Natural killer cell (primary cell): ENCODE measurements around the gene MAU2. TPM values are rescaled to one million over a fixed set of nuclear protein-coding genes. Genes with fewer than 3 reads are reported as not detected.

Source experiments
- ATAC-seq, 3 donors: fragments of 150-1000 bp in 2 of 3; fragments of 200-7000 bp in 1 of 3; cut with Tn5 transposase; 1 replicate in 1 of 3; 2 replicates in 2 of 3; pipeline ENCODE4 v1.10.0; 2021; ENCODE audit warnings: mild to moderate bottlenecking in 2 of 3, moderate library complexity in 2 of 3
- DNase-seq, 2 donors: peaks; one replicate each; pipeline versions ENCODE4 v3.0.0 to v3.0.0-alpha.2; 2013 to 2021; ENCODE audit warnings: mixed read lengths in 1 of 2
- H3K27ac ChIP-seq: one replicate; pipeline ENCODE4 v1.5.1; 2013; ENCODE audit warnings: mild to moderate bottlenecking, low read length
- H3K27me3 ChIP-seq: one replicate; pipeline ENCODE4 v1.6.1; 2013; ENCODE audit warnings: low read length; ENCODE audit not compliant: control insufficient read depth, insufficient read depth
- H3K36me3 ChIP-seq: one replicate; pipeline ENCODE4 v1.6.1; 2013; ENCODE audit warnings: low read length; ENCODE audit not compliant: control insufficient read depth, insufficient read depth
- H3K4me1 ChIP-seq: one replicate; pipeline ENCODE4 v1.6.1; 2013; ENCODE audit warnings: low read length; ENCODE audit not compliant: control insufficient read depth, insufficient read depth
- H3K4me3 ChIP-seq: one replicate; pipeline ENCODE4 v1.5.1; 2013; ENCODE audit warnings: low read length
- H3K9me3 ChIP-seq: one replicate; pipeline ENCODE4 v1.6.1; 2013; ENCODE audit warnings: low read length; ENCODE audit not compliant: control insufficient read depth, insufficient read depth
- H3K27ac Mint-ChIP-seq, 2 donors: one replicate each; pipeline ENCODE4 v1.8.0; 2022; ENCODE audit warnings: mild to moderate bottlenecking in 2 of 2, mixed read lengths in 2 of 2, moderate library complexity in 1 of 2
- H3K27me3 Mint-ChIP-seq, 2 donors: one replicate each; pipeline ENCODE4 v1.8.0; 2022; ENCODE audit warnings: low read depth in 2 of 2, mixed read lengths in 2 of 2
- H3K36me3 Mint-ChIP-seq: one replicate; pipeline ENCODE4 v1.8.0; 2022; ENCODE audit warnings: mixed read lengths
- H3K4me1 Mint-ChIP-seq, 2 donors: one replicate each; pipeline ENCODE4 v1.8.0; 2022; ENCODE audit warnings: mixed read lengths in 2 of 2
- H3K4me3 Mint-ChIP-seq: one replicate; pipeline ENCODE4 v1.8.0; 2022; ENCODE audit warnings: mild to moderate bottlenecking, moderate library complexity, mixed read lengths
- H3K9me3 Mint-ChIP-seq, 2 donors: one replicate each; pipeline ENCODE4 v1.8.0; 2022; ENCODE audit warnings: mixed read lengths in 2 of 2
- WGBS: methylation state at CpG from one replicate; pipeline ENCODE4 v1.1.7; 2013; ENCODE audit warnings: missing lambda C conversion rate; ENCODE audit not compliant: insufficient coverage; 5-methylcytosine and 5-hydroxymethylcytosine counted together
- intact Hi-C: fragments of 100-400 bp; cut with micrococcal nuclease; formaldehyde crosslinking; loops from one replicate; pipeline ENCODE4 v1.14.2; 2022
- total RNA-seq, 4 donors: library from RNA; stranded (reverse); fragments of 120-200 nt in 1 of 4; gene quantifications; one replicate each; pipeline versions ENCODE4 v1.2.3 to v1.2.4, GENCODE V29; 2013 to 2022
- TF ChIP-seq, protein P1 (sequence below): fragments of 200-600 bp; IDR thresholded peaks from one replicate; pipeline ENCODE4 v1.8.0; 2022; ENCODE audit warnings: antibody characterized with exemption

Gene MAU2
- total RNA-seq, 3 donors from 2014 or later (not counting 1 experiment from before 2014, with no cell fraction given): 144 to 164 (median 151) TPM

GRCh38 chr19:19399733-19400433 is 79.3 kb downstream of the MAU2 start:
- Histone ChIP-seq H3K9me3 (no peaks in the 10 kb centered on the region), H3K4me3 (no peak overlapping the region), H3K27me3 (no peaks in the 10 kb centered on the region), H3K27ac (no peak overlapping the region), H3K4me1 (peaks cover 27% of the 10 kb centered on the region), H3K36me3 (no peaks in the 10 kb centered on the region)
- 71% methylated on average over 8 of the region's 9 CpGs for WGBS
- Mint-ChIP-seq H3K27me3 (no peaks in the 10 kb centered on the region), H3K9me3 (no peaks in the 10 kb centered on the region), H3K27ac (peak overlapping the region; percentile 67 to 75), H3K36me3 (no peaks in the 10 kb centered on the region), H3K4me3 (no peak overlapping the region), H3K4me1 (peaks cover 37 to 38% of the 10 kb centered on the region in 2 donors)
- ATAC-seq (no peak), DNase-seq (no peak)
- TF ChIP-seq, protein P1, sequence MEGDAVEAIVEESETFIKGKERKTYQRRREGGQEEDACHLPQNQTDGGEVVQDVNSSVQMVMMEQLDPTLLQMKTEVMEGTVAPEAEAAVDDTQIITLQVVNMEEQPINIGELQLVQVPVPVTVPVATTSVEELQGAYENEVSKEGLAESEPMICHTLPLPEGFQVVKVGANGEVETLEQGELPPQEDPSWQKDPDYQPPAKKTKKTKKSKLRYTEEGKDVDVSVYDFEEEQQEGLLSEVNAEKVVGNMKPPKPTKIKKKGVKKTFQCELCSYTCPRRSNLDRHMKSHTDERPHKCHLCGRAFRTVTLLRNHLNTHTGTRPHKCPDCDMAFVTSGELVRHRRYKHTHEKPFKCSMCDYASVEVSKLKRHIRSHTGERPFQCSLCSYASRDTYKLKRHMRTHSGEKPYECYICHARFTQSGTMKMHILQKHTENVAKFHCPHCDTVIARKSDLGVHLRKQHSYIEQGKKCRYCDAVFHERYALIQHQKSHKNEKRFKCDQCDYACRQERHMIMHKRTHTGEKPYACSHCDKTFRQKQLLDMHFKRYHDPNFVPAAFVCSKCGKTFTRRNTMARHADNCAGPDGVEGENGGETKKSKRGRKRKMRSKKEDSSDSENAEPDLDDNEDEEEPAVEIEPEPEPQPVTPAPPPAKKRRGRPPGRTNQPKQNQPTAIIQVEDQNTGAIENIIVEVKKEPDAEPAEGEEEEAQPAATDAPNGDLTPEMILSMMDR: no peak
- intact Hi-C loops: no loop called here

DNA sequence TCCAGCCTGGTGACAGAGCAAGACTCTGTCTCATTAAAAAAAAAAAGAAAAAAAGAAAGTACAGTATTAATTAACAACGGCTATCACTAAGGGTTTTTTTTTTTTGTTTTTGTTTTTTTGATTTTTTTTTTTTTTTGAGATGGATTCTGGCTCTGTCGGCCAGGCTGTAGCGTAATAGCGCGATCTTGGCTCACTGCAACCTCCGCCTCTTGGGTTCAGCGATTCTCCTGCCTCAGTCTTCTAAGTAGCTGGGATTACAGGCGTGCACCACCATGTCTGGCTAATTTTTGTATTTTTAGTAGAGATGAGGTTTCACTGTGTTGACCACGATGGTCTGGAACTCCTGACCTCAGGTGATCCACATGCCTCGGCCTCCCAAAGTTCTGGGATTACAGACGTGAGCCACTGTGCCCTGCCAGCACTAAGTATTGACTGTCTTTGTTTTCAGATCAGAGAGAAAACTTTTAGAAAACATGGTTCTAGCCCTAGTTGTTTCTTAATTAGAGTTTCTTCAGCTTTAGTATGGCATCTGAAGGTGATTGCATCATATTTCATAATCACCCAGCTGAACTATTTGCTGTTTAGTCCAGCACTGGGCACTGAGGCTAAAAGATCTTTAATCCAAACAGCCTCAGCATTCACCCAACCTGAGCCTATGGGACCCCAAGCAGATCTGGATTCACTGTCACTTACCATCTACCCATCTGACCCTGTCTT is 82.2 kb downstream of the MAU2 start:
- TF ChIP-seq, protein P1: no peak
- peaks cover 47% of the 10 kb centered on the region in 2 donors for H3K4me1 Mint-ChIP-seq
- no peak for DNase-seq
- intact Hi-C loops: no loop called here
- Histone ChIP-seq H3K36me3 (no peaks in the 10 kb centered on the region), H3K27ac (peak overlapping the region; percentile 30), H3K4me1 (peaks cover 39% of the 10 kb centered on the region), H3K27me3 (no peaks in the 10 kb centered on the region), H3K9me3 (no peaks in the 10 kb centered on the region), H3K4me3 (no peak overlapping the region)
- H3K27me3 Mint-ChIP-seq: no peaks in the 10 kb centered on the region
- no peaks in the 10 kb centered on the region for H3K36me3 Mint-ChIP-seq
- peak overlapping the region; percentile 63 for H3K4me3 Mint-ChIP-seq
- no peak for ATAC-seq
- H3K9me3 Mint-ChIP-seq: no peaks in the 10 kb centered on the region
- H3K27ac Mint-ChIP-seq: peak overlapping the region; percentile 69 to 90
- WGBS: 83% methylated on average over 10 of the region's 11 CpGs

DNA sequence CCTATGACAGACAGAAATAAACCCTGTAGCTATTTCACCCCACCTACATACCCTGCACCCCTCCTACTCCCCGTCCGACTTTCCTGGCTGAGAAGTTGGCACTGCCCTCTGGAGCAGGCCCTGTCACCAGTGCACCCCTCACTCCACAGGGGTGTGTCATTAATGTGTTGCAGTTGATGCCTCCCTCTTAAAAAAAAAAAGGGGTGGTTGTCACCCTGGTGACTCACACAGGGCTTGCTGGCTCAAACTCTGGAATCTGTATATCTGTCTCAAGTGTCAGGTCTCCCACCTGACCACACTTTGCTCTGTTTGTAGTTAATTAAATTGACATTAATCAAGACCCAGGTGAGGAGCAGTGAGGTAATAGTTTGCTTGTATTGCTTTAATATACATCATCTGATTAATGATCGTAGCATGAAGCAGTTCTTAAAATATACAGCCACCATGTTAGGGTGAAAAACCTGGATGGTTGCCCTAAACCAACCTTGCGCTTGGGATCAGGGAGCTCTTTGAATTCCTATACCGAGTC is 82.8 kb downstream of the MAU2 start:
- intact Hi-C loops: no loop called here
- H3K36me3 Mint-ChIP-seq: no peaks in the 10 kb centered on the region
- peak in 1 of 3 donors; percentile 25 for ATAC-seq
- H3K27ac Mint-ChIP-seq: peak overlapping the region; percentile 69 to 90
- peaks cover 42% of the 10 kb centered on the region for H3K4me1 ChIP-seq
- peak overlapping the region; percentile 63 for H3K4me3 Mint-ChIP-seq
- H3K27me3 ChIP-seq: no peaks in the 10 kb centered on the region
- H3K9me3 Mint-ChIP-seq: no peaks in the 10 kb centered on the region
- TF ChIP-seq, protein P1: no peak
- H3K4me1 Mint-ChIP-seq: peaks cover 53% of the 10 kb centered on the region in 2 donors
- H3K27me3 Mint-ChIP-seq: no peaks in the 10 kb centered on the region
- no peak for DNase-seq
- no peak overlapping the region for H3K4me3 ChIP-seq
- no peaks in the 10 kb centered on the region for H3K9me3 ChIP-seq
- 95% methylated on average over 3 of the region's 5 CpGs for WGBS
- H3K27ac ChIP-seq: peak overlapping the region; percentile 30
- H3K36me3 ChIP-seq: no peaks in the 10 kb centered on the region
